H9 (cell line): ENCODE measurements around the gene TSPAN4. TPM values are rescaled to one million over a fixed set of nuclear protein-coding genes. Genes with fewer than 3 reads are reported as not detected.

ENCODE experiments used
- DNase-seq: peaks from one replicate; pipeline ENCODE4 v3.0.0-alpha.2; 2017
- H2AFZ ChIP-seq: one replicate; pipeline ENCODE4 v1.6.1; 2013; ENCODE audit warnings: mild to moderate bottlenecking, low read length, control low read depth, moderate library complexity
- H2AK5ac ChIP-seq: 2 replicates; pipeline ENCODE4 v1.6.1; 2013; ENCODE audit warnings: low read length, control low read depth, mixed read lengths; ENCODE audit not compliant: insufficient read length
- H2BK120ac ChIP-seq: one replicate; pipeline ENCODE4 v1.6.1; 2013; ENCODE audit warnings: low read depth, mild to moderate bottlenecking, low read length, control low read depth, inconsistent platforms; ENCODE audit not compliant: poor library complexity, severe bottlenecking
- H2BK12ac ChIP-seq: 2 replicates; pipeline ENCODE4 v1.6.1; 2013; ENCODE audit warnings: low read length, control low read depth, mixed read lengths, low read depth; ENCODE audit not compliant: insufficient read length
- H2BK15ac ChIP-seq: 2 replicates; pipeline ENCODE4 v1.6.1; 2013; ENCODE audit warnings: low read depth, low read length, control low read depth
- H2BK20ac ChIP-seq: one replicate; pipeline ENCODE4 v1.6.1; 2013; ENCODE audit warnings: low read depth, mild to moderate bottlenecking, low read length, control low read depth, inconsistent platforms; ENCODE audit not compliant: poor library complexity, severe bottlenecking
- H2BK5ac ChIP-seq: 2 replicates; pipeline ENCODE4 v1.6.1; 2013; ENCODE audit warnings: low read length, control low read depth, mixed read lengths; ENCODE audit not compliant: insufficient read length
- H3K14ac ChIP-seq: 2 replicates; pipeline ENCODE4 v1.6.1; 2013; ENCODE audit warnings: low read length, control low read depth; ENCODE audit not compliant: insufficient read depth
- H3K18ac ChIP-seq: 2 replicates; pipeline ENCODE4 v1.6.1; 2013; ENCODE audit warnings: low read depth, mild to moderate bottlenecking, mixed read lengths, low read length, control low read depth; ENCODE audit not compliant: insufficient read length
- H3K23ac ChIP-seq: 2 replicates; pipeline ENCODE4 v1.6.1; 2013; ENCODE audit warnings: low read length, control low read depth, mixed read lengths, low read depth; ENCODE audit not compliant: insufficient read length
- H3K23me2 ChIP-seq: 2 replicates; pipeline ENCODE4 v1.6.1; 2013; ENCODE audit warnings: low read depth, mild to moderate bottlenecking, mixed read lengths, low read length, control low read depth; ENCODE audit not compliant: insufficient read length, poor library complexity, severe bottlenecking
- H3K27ac ChIP-seq: 2 replicates; pipeline ENCODE4 v1.5.1; 2013; ENCODE audit warnings: low read length, control low read depth, mixed read lengths, low read depth; ENCODE audit not compliant: insufficient read length
- H3K27me3 ChIP-seq: 2 replicates; pipeline ENCODE4 v1.6.1; 2013; ENCODE audit warnings: low read length, control low read depth, inconsistent platforms; ENCODE audit not compliant: insufficient read depth
- H3K4ac ChIP-seq: 2 replicates; pipeline ENCODE4 v1.6.1; 2013; ENCODE audit warnings: low read depth, mild to moderate bottlenecking, control low read depth, inconsistent platforms, low read length, moderate library complexity
- H3K4me1 ChIP-seq: 2 replicates; pipeline ENCODE4 v1.6.1; 2013; ENCODE audit warnings: low read length, control low read depth, inconsistent platforms; ENCODE audit not compliant: insufficient read depth
- H3K4me2 ChIP-seq: 2 replicates; pipeline ENCODE4 v1.6.1; 2013; ENCODE audit warnings: low read length, control low read depth, mixed read lengths; ENCODE audit not compliant: insufficient read length, insufficient read depth
- H3K56ac ChIP-seq: 2 replicates; pipeline ENCODE4 v1.6.1; 2013; ENCODE audit warnings: low read depth, mild to moderate bottlenecking, mixed read lengths, low read length, control low read depth; ENCODE audit not compliant: insufficient read length
- H3K79me1 ChIP-seq: 2 replicates; pipeline ENCODE4 v1.6.1; 2013; ENCODE audit warnings: low read depth, mild to moderate bottlenecking, moderate library complexity, low read length, control low read depth, inconsistent platforms; ENCODE audit not compliant: insufficient read depth, poor library complexity, severe bottlenecking
- H3K79me2 ChIP-seq: 2 replicates; pipeline ENCODE4 v1.6.1; 2013; ENCODE audit warnings: low read length, control low read depth, inconsistent platforms; ENCODE audit not compliant: insufficient read depth
- H3K9ac ChIP-seq: 2 replicates; pipeline ENCODE4 v1.6.1; 2013; ENCODE audit warnings: low read length, control low read depth, mixed read lengths; ENCODE audit not compliant: insufficient read length; ENCODE audit errors: extremely low read depth
- H3K9me3 ChIP-seq: one replicate; pipeline ENCODE4 v1.6.1; 2013; ENCODE audit warnings: low read depth, low read length, inconsistent platforms; ENCODE audit not compliant: control insufficient read depth
- H3T11ph ChIP-seq: one replicate; pipeline ENCODE4 v1.6.1; 2013; ENCODE audit warnings: mild to moderate bottlenecking, low read length, control low read depth, inconsistent platforms
- H4K20me1 ChIP-seq: one replicate; pipeline ENCODE4 v1.6.1; 2013; ENCODE audit not compliant: control insufficient read depth, insufficient read length, insufficient read depth
- H4K5ac ChIP-seq: 2 replicates; pipeline ENCODE4 v1.6.1; 2013; ENCODE audit warnings: low read depth, mild to moderate bottlenecking, mixed read lengths, low read length, control low read depth; ENCODE audit not compliant: insufficient read length
- H4K8ac ChIP-seq: replicated peaks from 2 replicates; pipeline ENCODE4 v1.6.1; 2013; ENCODE audit warnings: low read length, control low read depth, mixed read lengths, low read depth; ENCODE audit not compliant: insufficient read length
- H4K91ac ChIP-seq: 2 replicates; pipeline ENCODE4 v1.6.1; 2013; ENCODE audit warnings: low read depth, mild to moderate bottlenecking, moderate library complexity, mixed read lengths, low read length, control low read depth; ENCODE audit not compliant: insufficient read length
- H3K27ac Mint-ChIP-seq, 3 experiments: 2 replicates in 2 of 3; 3 replicates in 1 of 3; pipeline ENCODE4 v1.8.0; 2020 to 2021; ENCODE audit warnings: mixed read lengths in 3 of 3, mild to moderate bottlenecking in 1 of 3, moderate library complexity in 1 of 3
- H3K27me3 Mint-ChIP-seq: 2 replicates; pipeline ENCODE4 v1.8.0; 2021; ENCODE audit warnings: low read depth, mild to moderate bottlenecking, moderate library complexity, mixed read lengths
- H3K36me3 Mint-ChIP-seq, 3 experiments: 2 replicates in 2 of 3; 3 replicates in 1 of 3; pipeline ENCODE4 v1.8.0; 2020 to 2021; ENCODE audit warnings: low read depth in 3 of 3, mixed read lengths in 3 of 3; ENCODE audit not compliant: insufficient read depth in 1 of 3
- H3K4me1 Mint-ChIP-seq, 2 experiments: 2 replicates each; pipeline ENCODE4 v1.8.0; 2020; ENCODE audit warnings: mixed read lengths in 2 of 2
- H3K4me3 Mint-ChIP-seq, 2 experiments: 2 replicates in 1 of 2; 3 replicates in 1 of 2; pipeline ENCODE4 v1.8.0; 2020 to 2021; ENCODE audit warnings: mild to moderate bottlenecking in 2 of 2, mixed read lengths in 2 of 2, moderate library complexity in 1 of 2
- H3K9me3 Mint-ChIP-seq, 2 experiments: 2 replicates in 1 of 2; 3 replicates in 1 of 2; pipeline ENCODE4 v1.8.0; 2020; ENCODE audit warnings: mild to moderate bottlenecking in 2 of 2, mixed read lengths in 2 of 2, moderate library complexity in 1 of 2
- WGBS: extraction: QIAGEN DNeasy Blood & Tissue Kit; methylation state at CpG from one replicate; pipeline ENCODE4 v1.1.7; 2013; ENCODE audit warnings: missing lambda C conversion rate, low lambda C conversion rate, mixed read lengths; ENCODE audit not compliant: insufficient read length; ENCODE audit errors: extremely low coverage; 5-methylcytosine and 5-hydroxymethylcytosine counted together
- total RNA-seq: library from RNA; stranded (reverse); gene quantifications from 2 replicates; pipeline ENCODE4 v1.2.1, GENCODE V29; 2021
- TF ChIP-seq, protein P1 (sequence below): fragments of 200-600 bp; sonication (generic); conservative IDR thresholded peaks from 3 replicates; pipeline ENCODE4 v1.8.0; 2021; ENCODE audit warnings: antibody characterized with exemption, mild to moderate bottlenecking

TSPAN4 gene
- total RNA-seq, 1 experiment from 2014 or later = 64.6 TPM

DNA sequence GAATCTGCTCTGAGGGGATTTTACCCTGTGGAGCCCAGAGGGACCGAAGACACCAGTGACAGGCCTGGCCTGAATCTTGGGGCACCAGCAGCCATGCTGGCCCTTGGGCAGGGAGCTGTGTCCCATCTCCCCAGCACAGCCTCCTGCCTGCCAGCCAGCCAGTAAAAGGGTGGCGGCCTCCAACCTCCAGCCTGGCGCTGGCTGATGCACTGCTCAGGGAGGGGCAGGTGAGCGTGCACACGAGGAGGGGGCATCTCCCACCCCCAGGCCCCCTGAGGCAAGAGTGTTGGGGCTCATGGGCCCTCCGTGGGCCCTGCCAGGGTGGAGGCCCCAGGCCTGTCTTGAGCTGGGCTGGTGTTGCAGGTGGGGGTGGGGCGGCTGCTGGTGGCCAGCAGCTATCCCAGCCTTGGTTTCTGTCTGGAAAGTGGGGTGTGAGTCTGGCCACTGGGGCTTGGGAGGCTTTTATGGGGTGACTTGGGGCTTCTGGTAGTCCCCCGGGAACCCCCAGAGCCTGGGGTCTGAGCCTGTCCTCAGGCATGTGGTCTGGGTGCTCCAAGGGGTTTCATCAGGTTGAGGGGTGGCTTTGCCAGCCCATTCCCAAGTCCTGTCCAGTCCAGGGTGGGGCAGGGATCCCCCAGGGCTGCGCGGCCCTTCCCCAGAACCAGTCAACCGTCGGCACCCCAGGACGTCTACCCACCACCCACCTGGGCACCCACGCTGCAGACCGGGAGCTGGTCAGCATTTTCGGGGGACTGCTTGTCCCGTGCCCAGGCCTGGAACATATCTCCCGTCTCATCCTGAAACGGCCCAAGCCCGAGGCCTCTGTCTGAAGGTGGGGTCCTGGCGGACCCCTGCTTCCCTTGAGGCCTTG lies 17.8 kb downstream of the TSPAN4 start:
- H3K4me1 ChIP-seq = no peaks in the 10 kb centered on the region; the same call in 1 of the 2 replicates
- H4K20me1 ChIP-seq = no peaks in the 10 kb centered on the region
- no peak overlapping the region for H3K27ac Mint-ChIP-seq

More for the DNA sequence above, 17.8 kb downstream of the TSPAN4 start:
- Mint-ChIP-seq H3K36me3 (peaks cover 0 to 13% (median 0%) of the 10 kb centered on the region in 3 experiments; a peak in 3 of 7 replicates), H3K4me1 (peaks cover 22 to 66% of the 10 kb centered on the region in 2 experiments), H3K9me3 (no peaks in the 10 kb centered on the region), H3K4me3 (no peak overlapping the region; a peak in 1 of 5 replicates), H3K27me3 (peaks cover 21% of the 10 kb centered on the region)
- H2AFZ ChIP-seq = no peak overlapping the region
- H3T11ph ChIP-seq = no peak overlapping the region
- WGBS = no CpG with 5 or more reads among the region's 21 CpGs
- H3K23ac ChIP-seq = no peak overlapping the region
- TF ChIP-seq, protein P1, sequence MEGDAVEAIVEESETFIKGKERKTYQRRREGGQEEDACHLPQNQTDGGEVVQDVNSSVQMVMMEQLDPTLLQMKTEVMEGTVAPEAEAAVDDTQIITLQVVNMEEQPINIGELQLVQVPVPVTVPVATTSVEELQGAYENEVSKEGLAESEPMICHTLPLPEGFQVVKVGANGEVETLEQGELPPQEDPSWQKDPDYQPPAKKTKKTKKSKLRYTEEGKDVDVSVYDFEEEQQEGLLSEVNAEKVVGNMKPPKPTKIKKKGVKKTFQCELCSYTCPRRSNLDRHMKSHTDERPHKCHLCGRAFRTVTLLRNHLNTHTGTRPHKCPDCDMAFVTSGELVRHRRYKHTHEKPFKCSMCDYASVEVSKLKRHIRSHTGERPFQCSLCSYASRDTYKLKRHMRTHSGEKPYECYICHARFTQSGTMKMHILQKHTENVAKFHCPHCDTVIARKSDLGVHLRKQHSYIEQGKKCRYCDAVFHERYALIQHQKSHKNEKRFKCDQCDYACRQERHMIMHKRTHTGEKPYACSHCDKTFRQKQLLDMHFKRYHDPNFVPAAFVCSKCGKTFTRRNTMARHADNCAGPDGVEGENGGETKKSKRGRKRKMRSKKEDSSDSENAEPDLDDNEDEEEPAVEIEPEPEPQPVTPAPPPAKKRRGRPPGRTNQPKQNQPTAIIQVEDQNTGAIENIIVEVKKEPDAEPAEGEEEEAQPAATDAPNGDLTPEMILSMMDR = no peak
- H2BK20ac ChIP-seq = no peak overlapping the region
- H4K8ac ChIP-seq = no peak overlapping the region
- no peak for DNase-seq
- H3K18ac ChIP-seq = no peak overlapping the region
- H3K56ac ChIP-seq = no peak overlapping the region
- no peak overlapping the region for H4K91ac ChIP-seq
- no peak overlapping the region for H2AK5ac ChIP-seq
- no peaks in the 10 kb centered on the region for H3K79me2 ChIP-seq
- H3K4ac ChIP-seq = no peak overlapping the region
- H4K5ac ChIP-seq = no peak overlapping the region
- no peak overlapping the region for H2BK120ac ChIP-seq
- no peak overlapping the region for H2BK12ac ChIP-seq
- H3K27ac ChIP-seq = no peak overlapping the region
- no peaks in the 10 kb centered on the region for H3K9me3 ChIP-seq
- H2BK5ac ChIP-seq = no peak overlapping the region
- H3K23me2 ChIP-seq = no peaks in the 10 kb centered on the region
- H3K27me3 ChIP-seq = no peaks in the 10 kb centered on the region
- H3K9ac ChIP-seq = no peak overlapping the region
- H3K4me2 ChIP-seq = no peak overlapping the region
- H3K14ac ChIP-seq = no peak overlapping the region
- H2BK15ac ChIP-seq = no peak overlapping the region
- H3K79me1 ChIP-seq = no peaks in the 10 kb centered on the region
